GM12878 (cell line): ENCODE measurements around the gene BRD3. TPM values are rescaled to one million over a fixed set of nuclear protein-coding genes. Genes with fewer than 3 reads are reported as not detected.

Experiments
- ATAC-seq: fragments of 200-7000 bp; cut with Tn5 transposase; 3 replicates; pipeline ENCODE4 v1.9.1; 2020; ENCODE audit warnings: mild to moderate bottlenecking, moderate library complexity
- BruUV-seq: library from RNA; stranded (reverse); fragments of 400-500 nt; replicated peaks from 2 replicates; lab custom pipeline; 2021; lab: Mats Ljungman, UMichigan
- CTCF ChIA-PET: fragments of 300-600 bp; sonication (Branson Sonifier 250); formaldehyde crosslinking; extraction: SDS; loops from one replicate; lab custom pipeline; 2021; ENCODE audit warnings: inconsistent platforms; lab: Yijun Ruan, JAX
- POLR2A ChIA-PET: fragments of 350-600 bp; formaldehyde crosslinking; extraction: SDS; loops from one replicate; lab custom pipeline; 2021; ENCODE audit warnings: inconsistent platforms; lab: Charles Lee
- RAD21 ChIA-PET: fragments of 300-600 bp; sonication (Branson Sonifier 250); formaldehyde crosslinking; loops from one replicate; lab custom pipeline; 2023; ENCODE audit warnings: antibody characterized with exemption; ENCODE audit not compliant: unreplicated experiment; lab: Charles Lee
- SMC1A ChIA-PET: fragments of 300-600 bp; sonication (Branson Sonifier 250); formaldehyde crosslinking; loops from one replicate; lab custom pipeline; 2023; ENCODE audit not compliant: unreplicated experiment, uncharacterized antibody; lab: Charles Lee
- DNase-seq: peaks from one replicate; pipeline ENCODE4 v3.0.0-alpha.2; 2011; ENCODE audit warnings: low read depth, low spot score
- FAIRE-seq: peaks from 3 replicates; lab custom pipeline; 2011; peaks lifted over from hg19 to GRCh38; lab: Jason Lieb, UNC
- H2AFZ ChIP-seq: 2 replicates; pipeline ENCODE4 v1.6.0; 2011; ENCODE audit warnings: low read depth, low read length, control low read depth; ENCODE audit not compliant: control insufficient read depth
- H3K27ac ChIP-seq: 2 replicates; pipeline ENCODE4 v1.5.1; 2011; ENCODE audit warnings: control low read depth; ENCODE audit not compliant: control insufficient read depth, insufficient read depth
- H3K27me3 ChIP-seq, 2 experiments: replicated peaks in 1 of 2; 2 replicates each; pipeline versions ENCODE4 v1.6.0 to v1.6.1; 2011; ENCODE audit warnings: low read length in 1 of 2; ENCODE audit not compliant: control insufficient read depth in 2 of 2, insufficient read depth in 2 of 2
- H3K36me3 ChIP-seq, 2 experiments: 2 replicates each; pipeline ENCODE4 v1.5.1; 2011; ENCODE audit warnings: low read length in 1 of 2; ENCODE audit not compliant: control insufficient read depth in 2 of 2, insufficient read depth in 2 of 2
- H3K4me1 ChIP-seq: 2 replicates; pipeline ENCODE4 v1.6.1; 2011; ENCODE audit warnings: mild to moderate bottlenecking, low read length, moderate library complexity, mixed read lengths; ENCODE audit not compliant: control insufficient read depth, insufficient read depth
- H3K4me2 ChIP-seq: 2 replicates; pipeline ENCODE4 v1.6.0; 2011; ENCODE audit warnings: control low read depth; ENCODE audit not compliant: control insufficient read depth, insufficient read depth
- H3K4me3 ChIP-seq: fragments of 200-600 bp; sonication (generic); 2 replicates; pipeline ENCODE4 v1.5.1; 2016
- H3K79me2 ChIP-seq: 2 replicates; pipeline ENCODE4 v1.6.0; 2011; ENCODE audit warnings: low read length; ENCODE audit not compliant: control insufficient read depth, insufficient read depth
- H3K9ac ChIP-seq: 2 replicates; pipeline ENCODE4 v1.8.0; 2011; ENCODE audit warnings: low read length, control low read depth, mixed read lengths; ENCODE audit not compliant: control insufficient read depth, insufficient read depth
- H3K9me3 ChIP-seq: replicated peaks from 3 replicates; pipeline ENCODE4 v1.5.1; 2011; ENCODE audit warnings: mild to moderate bottlenecking, low read length; ENCODE audit not compliant: control insufficient read depth, insufficient read depth
- H4K20me1 ChIP-seq: 2 replicates; pipeline ENCODE4 v1.6.0; 2011; ENCODE audit not compliant: control insufficient read depth, insufficient read depth
- CHD2 ChIP-seq: IDR thresholded peaks from 2 replicates; pipeline ENCODE4 v1.6.1; 2011; ENCODE audit warnings: low read depth, low read length, improper control_type of control experiment, borderline replicate concordance
- FOXM1 ChIP-seq: IDR thresholded peaks from 2 replicates; pipeline ENCODE4 v1.6.1; 2012; ENCODE audit warnings: low read depth, mild to moderate bottlenecking, inconsistent platforms, low read length, moderate library complexity
- JUNB ChIP-seq: IDR thresholded peaks from 2 replicates; pipeline ENCODE4 v1.6.1; 2016; ENCODE audit warnings: antibody characterized with exemption, mild to moderate bottlenecking
- MAX ChIP-seq: IDR thresholded peaks from 2 replicates; pipeline ENCODE4 v1.6.1; 2012; ENCODE audit warnings: low read depth, low read length, improper control_type of control experiment
- MLLT1 ChIP-seq: fragments of 450-650 bp; IDR thresholded peaks from 2 replicates; pipeline ENCODE4 v1.6.1; 2016; ENCODE audit warnings: mild to moderate bottlenecking
- MXI1 ChIP-seq: fragments of 150-350 bp; IDR thresholded peaks from 2 replicates; pipeline ENCODE4 v1.6.1; 2011; ENCODE audit warnings: low read depth, mild to moderate bottlenecking, inconsistent platforms, low read length, improper control_type of control experiment
- PKNOX1 ChIP-seq: fragments of 450-650 bp; IDR thresholded peaks from 2 replicates; pipeline ENCODE4 v1.6.1; 2016; ENCODE audit warnings: mild to moderate bottlenecking
- RAD21 ChIP-seq: IDR thresholded peaks from 2 replicates; pipeline ENCODE4 v1.6.1; 2011; ENCODE audit warnings: mild to moderate bottlenecking, low read depth, low read length, moderate library complexity; ENCODE audit not compliant: insufficient read depth
- SMAD1 ChIP-seq: fragments of 450-650 bp; IDR thresholded peaks from 2 replicates; pipeline ENCODE4 v1.6.1; 2018; ENCODE audit warnings: mild to moderate bottlenecking, low read depth; ENCODE audit not compliant: partially characterized antibody
- ZNF592 ChIP-seq: fragments of 450-650 bp; IDR thresholded peaks from 2 replicates; pipeline ENCODE4 v1.6.1; 2017; ENCODE audit warnings: mild to moderate bottlenecking, moderate library complexity
- WGBS: methylation state at CpG from one replicate; pipeline ENCODE4 v1.1.6; 2016; ENCODE audit warnings: low lambda C conversion rate; ENCODE audit not compliant: insufficient replicate concordance, insufficient coverage; ENCODE audit errors: missing lambda C conversion rate; 5-methylcytosine and 5-hydroxymethylcytosine counted together
- in situ Hi-C: fragments of 300-500 bp; cut with MboI; formaldehyde crosslinking; loops from 9 replicates; pipeline ENCODE4 v1.14.3; 2018; ENCODE audit warnings: mixed read lengths
- intact Hi-C: fragments of 100-400 bp; cut with micrococcal nuclease; formaldehyde crosslinking; loops from one replicate; pipeline ENCODE4 v1.14.2; 2022; ENCODE audit not compliant: unreplicated experiment
- polyA plus RNA-seq, 11 experiments: library from polyadenylated mRNA; depleted of rRNA in 4 of 11; unstranded in 6 of 11; stranded (reverse) in 5 of 11; fragments of >200 nt; fragmentation: Nextera tagmentation in 4 of 11; fragmentation: Illumina TruSeq in 1 of 11; extraction: Ambion mirVana in 4 of 11; extraction: Trizol in 1 of 11; gene quantifications; 1 replicate in 1 of 11; 2 replicates in 10 of 11; pipeline versions ENCODE4 v1.2.1 to v1.2.3, GENCODE V29; 2011 to 2016; ENCODE audit warnings: inconsistent platforms in 2 of 11, missing spikeins in 2 of 11, low read depth in 1 of 11
- total RNA-seq, 4 experiments: library from RNA; depleted of rRNA in 3 of 4; stranded (reverse); fragments of >200 nt in 3 of 4; fragmentation: Illumina TruSeq in 1 of 4; extraction: Trizol in 1 of 4; gene quantifications; 2 replicates each; pipeline versions ENCODE4 v1.2.1 to v1.2.3, GENCODE V29; 2013 to 2021

Gene BRD3
- total and polyA plus RNA-seq, 10 of the 15 experiments (the other 5 are each of a cell fraction or from before 2014, with no cell fraction given) = 0.53 to 20.8 (median 4.8) TPM

GRCh38 chr9:134099123-134099761, 31.4 kb upstream of the BRD3 start (continued):
- TF ChIP-seq JUNB = no peak
- no peak for TF ChIP-seq ZNF592
- TF ChIP-seq FOXM1 = peak; percentile 53; the same call in 1 of the 2 replicates
- TF ChIP-seq SMAD1 = no peak

GRCh38 chr9:134089972-134090371, 22.1 kb upstream of the BRD3 start:
- WGBS = 25% methylated on average over 4 of the region's 4 CpGs
- ChIA-PET RAD21 (interaction anchor here (0.7 kb wide), 1 partner anchor 931 kb away, joined by 3 read pairs; no protein-coding TSS in a partner anchor), SMC1A (no interaction called here), CTCF (no interaction called here), POLR2A (no interaction called here)
- Histone ChIP-seq H4K20me1 (no peaks in the 10 kb centered on the region), H3K4me1 (no peaks in the 10 kb centered on the region), H3K4me2 (no peak overlapping the region), H3K27me3 (no peaks in the 10 kb centered on the region; a peak in 2 of 4 replicates), H3K79me2 (no peaks in the 10 kb centered on the region), H3K4me3 (no peak overlapping the region), H3K9me3 (no peaks in the 10 kb centered on the region), H3K9ac (no peak overlapping the region), H3K36me3 (no peaks in the 10 kb centered on the region), H3K27ac (no peak overlapping the region), H2AFZ (no peak overlapping the region)
- FAIRE-seq = no peak
- intact Hi-C loops = loop anchor here (10.0 kb wide), 1 partner anchor 295 kb away; no protein-coding TSS in a partner anchor
- in situ Hi-C loops = no loop called here
- BruUV-seq = no TSS peak
- TF ChIP-seq MAX = no peak
- TF ChIP-seq MXI1 = no peak
- TF ChIP-seq MLLT1 = no peak
- no peak for TF ChIP-seq PKNOX1
- no peak for TF ChIP-seq RAD21
- no peak for TF ChIP-seq CHD2
- DNase-seq = no peak
- no peak for ATAC-seq
